HK-2 (cell line): ENCODE results near the gene ZNF354C.
"Not testable (repeated sequence)": the region's sequence is repeated elsewhere in the genome, so short reads cannot be mapped to it uniquely, and the experiment has no call there.

Source experiments
- DNase-seq: peaks from one replicate; pipeline ENCODE4 v3.0.0-alpha.2; 2018; ENCODE audit not compliant: unreplicated experiment

Gene ZNF354C

DNA sequence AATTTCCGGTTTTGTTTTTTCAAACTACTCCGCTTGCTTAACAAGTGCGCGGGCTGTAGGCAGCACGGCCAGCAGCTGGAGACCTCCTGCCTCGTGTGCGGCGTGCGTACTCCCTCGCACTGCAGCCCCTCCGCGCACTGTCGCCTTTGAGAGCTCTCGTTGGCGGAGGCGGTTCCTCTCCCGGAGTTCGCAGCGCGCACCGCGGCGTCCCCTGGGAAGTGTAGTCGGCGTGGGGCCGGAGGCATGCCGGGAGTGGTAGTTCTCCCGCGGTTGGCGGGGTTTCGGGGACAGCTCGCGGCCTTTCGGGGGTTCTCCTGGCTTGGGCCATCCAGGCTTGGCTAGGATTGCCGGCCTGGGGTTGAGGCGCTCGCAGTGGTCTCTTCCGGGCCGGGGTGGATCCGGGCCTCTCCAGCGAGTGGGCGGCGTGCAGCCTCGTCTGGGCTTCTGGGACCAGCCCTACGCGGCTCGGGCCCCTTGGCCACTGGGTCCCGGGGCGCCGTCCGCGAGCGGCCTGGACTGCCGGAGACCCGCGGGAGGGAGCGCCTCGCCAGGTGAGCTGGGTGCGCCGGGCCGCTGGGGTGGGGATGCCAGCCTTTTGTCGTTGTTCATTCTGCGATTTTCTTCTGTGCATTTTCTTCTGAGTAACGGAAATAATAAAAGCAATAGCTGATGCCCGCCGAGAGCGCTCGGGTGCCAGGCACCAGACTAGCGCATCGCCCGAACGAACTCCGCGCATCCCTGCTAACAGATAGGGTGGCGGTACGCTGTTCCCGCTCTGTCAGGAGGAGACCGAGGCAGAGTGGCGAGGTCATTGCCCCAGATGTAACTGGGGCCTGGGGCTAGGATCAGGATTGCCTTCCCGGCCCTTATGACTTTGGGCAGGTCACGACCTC, at the start of gene ZNF354C:
Gene ZNF354C, plus strand, starts transcription at position 258 of the 893 bp plus-strand sequence. CDS start 1,696 bp downstream, outside the sequence.
- peak; percentile 78 for DNase-seq

DNA sequence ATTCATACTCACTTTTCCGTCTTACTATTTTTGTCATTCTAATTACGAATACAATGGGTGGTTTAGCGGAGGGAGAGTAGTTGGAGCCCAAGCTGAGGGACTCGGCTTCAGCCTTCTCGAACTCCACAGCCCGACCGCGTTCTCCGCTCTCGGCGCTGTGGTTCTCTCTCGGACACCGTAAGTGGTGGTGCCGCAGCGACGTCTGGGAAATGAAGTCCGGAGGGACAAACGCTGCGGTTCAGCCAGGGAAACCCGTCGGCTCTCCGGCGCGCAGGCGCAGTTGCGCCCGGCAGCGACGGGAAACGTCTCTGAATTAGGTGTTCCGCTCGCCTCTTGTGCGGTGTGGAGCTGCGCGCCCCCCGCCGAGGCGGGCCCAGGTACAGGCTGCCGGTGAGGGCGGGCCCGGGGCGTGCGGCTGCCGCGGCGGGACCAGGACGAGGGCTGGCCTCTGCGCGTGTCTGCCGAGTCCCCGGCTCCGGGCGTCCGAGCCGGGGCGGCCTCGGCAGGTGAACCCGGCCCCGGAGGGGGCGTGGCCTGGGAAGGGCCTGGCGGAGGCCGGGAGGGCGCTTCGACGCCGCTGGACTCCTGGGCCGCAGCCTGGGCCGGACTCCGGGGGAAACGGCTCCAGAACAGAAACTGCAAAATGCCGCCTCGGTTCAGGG, 36.5 kb upstream of the ZNF354C start, which contains the start of gene ZNF879:
Gene ZNF879, plus strand, starts transcription at position 277 of the 662 bp plus-strand sequence. CDS start 1,201 bp downstream, outside the sequence.
- DNase-seq, result peak; percentile 87

DNA sequence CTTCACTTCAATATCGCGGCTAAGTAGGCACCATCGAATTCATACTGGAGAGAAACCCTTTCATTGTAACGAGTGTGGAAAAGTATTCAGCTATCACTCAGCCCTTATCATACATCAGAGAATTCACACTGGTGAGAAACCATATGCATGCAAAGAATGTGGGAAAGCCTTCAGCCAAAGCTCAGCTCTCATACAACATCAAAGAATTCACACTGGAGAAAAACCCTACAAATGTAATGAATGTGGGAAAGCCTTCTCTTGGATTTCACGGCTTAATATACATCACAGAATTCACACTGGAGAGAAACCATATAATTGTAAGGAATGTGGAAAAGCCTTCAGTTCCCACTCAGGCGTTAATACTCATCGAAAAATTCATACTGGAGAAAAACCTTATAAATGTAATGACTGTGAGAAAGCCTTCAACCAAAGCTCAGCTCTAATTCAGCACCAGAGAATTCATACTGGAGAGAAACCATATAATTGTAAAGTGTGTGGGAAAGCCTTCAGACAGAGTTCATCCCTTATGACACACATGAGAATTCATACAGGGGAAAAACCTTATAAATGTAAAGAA, 27.1 kb upstream of the ZNF354C start:
- DNase-seq, result no peak

DNA sequence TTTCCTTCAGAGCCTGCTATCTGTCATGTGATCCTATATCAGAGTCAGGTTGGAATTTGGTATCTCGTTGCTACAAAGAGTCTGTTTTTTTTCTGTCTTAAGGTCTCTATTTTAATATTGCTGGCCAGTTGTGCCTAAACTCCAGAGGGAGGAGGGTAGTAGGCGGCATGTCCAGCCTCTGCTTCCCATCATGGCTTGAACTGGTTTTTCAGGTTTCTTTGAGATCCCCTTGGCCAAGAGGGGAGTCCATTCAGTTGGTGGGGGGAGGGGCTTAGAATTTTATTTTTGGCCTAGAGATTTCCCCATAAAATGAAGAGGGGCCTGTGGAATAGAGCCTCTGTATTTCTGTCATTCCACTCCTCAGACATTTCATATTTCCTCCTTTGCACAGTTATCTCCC, 15.4 kb upstream of the ZNF354C start:
- no peak for DNase-seq

DNA sequence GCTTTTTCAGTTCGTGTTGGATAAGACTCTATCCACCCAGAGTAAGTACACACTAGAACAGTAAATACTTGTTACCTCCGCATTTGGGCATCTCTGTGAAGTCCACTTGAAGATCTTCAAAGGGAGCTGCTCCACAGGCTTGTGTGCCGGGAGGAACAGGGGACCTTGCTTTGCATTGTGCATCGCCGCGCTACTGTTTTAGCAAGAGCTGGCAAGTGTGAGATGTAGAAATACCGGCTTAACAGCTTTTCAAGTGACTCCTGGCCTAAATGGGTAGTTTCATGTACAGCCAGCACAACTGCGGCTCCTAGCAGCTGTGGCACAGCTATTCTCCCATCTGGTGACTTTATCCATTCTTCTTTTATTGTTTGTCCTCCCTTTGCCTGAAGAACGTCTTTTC, 8.4 kb upstream of the ZNF354C start:
- DNase-seq, result no peak

DNA sequence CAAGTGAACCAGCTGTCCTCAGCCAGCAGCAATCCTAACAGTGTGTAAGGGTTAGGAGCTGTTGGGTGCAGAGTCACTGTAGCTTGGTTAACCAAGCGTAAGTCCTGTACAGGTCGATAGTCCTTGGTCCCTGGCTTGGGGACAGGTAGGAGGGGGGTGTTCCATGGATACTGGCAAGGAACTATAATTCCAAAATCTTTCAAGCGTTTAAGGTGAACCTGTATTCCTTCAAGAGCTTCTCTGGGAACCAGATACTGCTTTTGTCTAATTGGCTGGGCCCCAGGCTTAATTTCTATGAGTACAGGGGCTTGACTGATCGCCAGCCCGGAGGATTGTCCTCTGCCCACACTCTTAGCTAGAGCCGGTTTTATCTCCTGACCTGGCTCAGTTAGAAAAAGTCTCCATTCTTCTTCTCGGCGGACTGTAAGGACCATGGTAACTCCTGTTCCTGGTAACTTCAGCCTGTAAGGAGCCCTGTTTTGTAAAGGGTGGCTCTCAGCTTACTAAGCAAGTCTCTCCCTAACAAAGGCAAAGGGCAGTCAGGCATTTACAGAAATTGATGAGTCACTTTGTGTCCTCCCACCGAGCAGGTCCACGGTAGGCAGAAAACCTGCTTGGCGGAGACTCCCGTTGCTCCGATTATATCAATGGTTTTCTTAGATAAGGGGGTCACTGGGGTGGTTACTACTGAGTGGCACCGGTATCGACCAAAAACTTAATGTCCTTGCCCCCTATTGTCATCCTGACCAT, 6.0 kb upstream of the ZNF354C start:
- DNase-seq, result no peak

DNA sequence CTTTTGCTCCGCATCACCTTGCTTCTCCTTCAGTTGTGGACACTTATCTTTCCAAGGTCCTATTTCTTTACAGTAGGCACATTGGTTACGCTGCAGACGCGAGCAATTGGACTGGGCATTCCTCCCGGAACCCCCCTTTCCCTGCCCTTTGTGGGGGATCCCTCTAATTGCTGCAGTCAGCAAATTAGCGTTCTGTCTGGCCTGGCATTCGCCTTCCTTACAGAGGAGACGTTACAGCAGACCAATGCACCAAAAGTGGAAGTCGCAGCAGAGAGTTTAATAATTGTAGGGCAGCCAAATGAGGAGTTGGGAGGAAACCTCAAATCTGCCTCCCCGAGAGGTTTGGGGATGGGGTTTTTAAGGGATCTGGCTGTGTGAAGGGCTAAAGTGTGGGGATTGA, 5.3 kb upstream of the ZNF354C start:
- DNase-seq, result no peak

DNA sequence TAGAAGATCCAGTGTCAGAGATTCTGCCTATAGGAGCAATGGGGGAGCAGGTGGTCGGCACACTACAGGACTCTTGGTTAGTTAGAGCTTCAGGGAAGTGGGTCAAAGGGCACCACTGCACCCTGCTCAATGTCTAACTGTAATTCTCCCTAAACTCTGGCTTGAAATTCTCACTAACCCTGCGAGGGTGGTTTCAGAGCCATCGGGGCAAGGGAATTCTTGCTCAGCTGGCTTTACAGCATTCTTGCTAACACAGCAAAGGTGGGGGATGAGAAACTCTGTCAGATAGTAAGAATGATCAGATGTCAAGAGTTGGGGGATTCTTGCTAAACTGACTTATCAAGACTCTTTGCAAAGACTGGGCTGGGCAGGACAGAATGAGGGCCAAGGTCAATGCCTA, 4.7 kb upstream of the ZNF354C start:
- no peak for DNase-seq

DNA sequence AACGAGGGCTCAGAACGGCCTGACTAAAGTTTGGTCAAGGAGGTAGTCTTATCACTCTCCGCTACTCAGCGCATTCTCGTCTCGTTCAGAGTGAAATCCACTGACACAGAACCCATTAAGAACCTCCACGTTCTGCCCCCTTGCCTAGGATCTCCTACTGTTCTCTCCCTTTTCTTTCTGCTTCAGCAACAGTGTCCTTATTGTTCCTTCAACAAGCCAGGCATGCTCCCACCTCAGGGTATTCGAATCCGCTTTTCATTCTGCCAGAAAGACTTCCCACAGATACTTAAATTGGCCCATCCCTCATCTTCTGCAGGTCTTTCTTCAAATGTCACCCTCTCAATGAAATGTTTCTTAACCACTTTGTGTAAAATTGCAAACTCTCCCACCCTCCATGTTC, 4.3 kb upstream of the ZNF354C start:
- DNase-seq, result no peak

DNA sequence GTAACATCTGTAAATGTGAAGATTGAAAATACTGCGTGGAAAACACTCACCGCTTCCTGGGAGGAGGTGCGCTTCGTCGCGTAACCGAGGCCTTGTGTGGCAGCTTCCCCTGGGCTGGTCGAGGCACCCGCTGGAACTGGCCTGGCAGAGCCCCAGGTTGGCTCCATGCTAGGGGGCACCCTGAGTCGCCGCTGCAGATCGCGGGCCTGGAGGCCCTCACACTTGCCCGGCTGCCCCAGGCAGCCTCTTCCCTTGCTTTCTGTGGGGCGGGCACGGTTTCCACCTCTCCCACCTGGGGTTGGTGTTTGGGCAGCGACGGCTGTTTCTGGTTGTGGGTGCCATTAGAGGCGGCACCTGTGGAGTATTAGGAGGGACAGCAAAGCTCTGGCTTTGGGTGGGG, 852 bp downstream of the ZNF354C start:
- no peak for DNase-seq

DNA sequence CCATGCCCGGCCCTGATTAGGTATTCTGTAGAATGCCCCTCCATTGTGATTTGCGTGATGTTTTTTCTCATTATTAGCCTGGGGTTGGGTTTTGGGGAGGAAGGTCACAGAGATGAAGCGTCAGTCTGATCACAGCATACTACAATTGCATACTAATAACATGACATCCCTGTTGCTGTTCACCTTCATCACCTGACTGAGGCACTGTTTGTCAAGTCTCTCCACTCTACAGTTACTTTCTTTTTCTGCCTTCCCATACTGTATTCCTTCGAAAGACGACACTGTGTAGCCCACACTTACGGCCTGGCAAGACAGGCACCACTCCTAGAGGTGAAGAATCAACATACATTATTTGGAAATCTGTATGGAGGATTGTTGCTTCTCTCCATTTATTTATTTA, 5.5 kb downstream of the ZNF354C start:
- DNase-seq, result no peak

DNA sequence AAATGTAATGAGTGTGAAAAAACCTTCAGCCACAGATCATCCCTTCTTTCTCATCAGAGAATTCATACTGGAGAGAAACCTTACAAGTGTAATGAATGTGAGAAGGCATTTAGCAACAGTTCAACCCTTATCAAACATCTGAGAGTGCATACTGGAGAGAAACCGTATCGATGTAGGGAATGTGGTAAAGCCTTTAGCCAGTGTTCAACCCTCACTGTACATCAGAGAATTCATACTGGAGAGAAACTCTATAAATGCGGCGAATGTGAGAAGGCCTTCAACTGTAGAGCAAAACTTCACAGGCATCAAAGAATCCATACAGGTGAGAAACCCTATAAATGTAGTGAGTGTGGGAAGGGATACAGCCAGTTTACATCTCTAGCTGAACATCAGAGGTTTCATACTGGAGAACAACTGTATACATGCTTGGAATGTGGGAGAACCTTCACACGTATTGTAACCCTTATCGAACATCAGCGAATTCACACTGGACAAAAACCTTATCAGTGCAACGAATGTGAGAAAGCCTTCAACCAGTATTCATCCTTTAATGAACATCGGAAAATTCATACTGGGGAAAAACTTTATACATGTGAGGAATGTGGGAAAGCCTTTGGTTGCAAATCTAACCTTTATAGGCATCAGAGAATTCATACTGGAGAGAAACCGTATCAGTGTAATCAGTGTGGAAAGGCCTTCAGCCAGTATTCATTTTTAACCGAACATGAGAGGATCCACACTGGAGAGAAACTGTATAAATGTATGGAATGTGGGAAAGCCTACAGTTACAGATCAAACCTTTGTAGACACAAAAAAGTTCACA, 19.2 kb downstream of the ZNF354C start:
- no peak for DNase-seq

DNA sequence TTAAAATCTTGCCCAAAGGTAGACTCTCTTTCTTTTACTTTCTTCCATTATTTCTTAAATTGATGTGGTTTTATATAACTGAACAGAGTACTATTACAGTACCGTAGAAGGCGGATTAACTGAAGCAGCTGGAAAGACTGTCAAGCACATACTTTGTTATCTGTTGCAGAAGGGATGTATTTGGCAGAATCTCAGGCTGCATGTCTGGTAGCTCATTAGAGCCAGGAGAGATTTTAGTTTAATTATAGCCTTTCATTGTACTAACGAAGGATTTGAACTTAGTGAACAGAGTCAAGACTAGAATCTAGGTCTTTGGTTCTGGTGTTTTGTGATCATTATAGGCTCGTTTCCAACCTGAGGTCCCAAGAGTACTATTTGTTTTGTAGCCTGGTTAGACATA, 20.6 kb downstream of the ZNF354C start:
- DNase-seq, result no peak

DNA sequence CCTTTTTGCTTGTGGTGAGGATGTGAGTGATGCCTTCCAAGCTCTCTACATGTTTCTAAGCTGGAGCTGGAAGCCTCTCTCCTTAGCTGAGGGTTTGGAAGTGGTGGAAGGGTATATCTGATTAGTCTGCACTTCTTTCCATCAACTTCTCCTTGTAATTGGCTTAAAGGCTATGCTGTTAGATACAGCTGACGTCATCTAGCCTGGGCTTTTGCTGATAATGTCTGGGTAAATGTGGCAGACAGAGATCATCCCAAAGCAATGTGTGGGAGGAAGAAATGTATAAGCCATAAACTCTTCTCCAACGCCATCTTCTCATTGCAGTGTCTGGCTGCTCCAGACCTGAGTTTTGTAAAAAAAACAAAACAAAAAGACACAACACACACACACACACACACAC, 29.3 kb downstream of the ZNF354C start:
- DNase-seq, result no peak

DNA sequence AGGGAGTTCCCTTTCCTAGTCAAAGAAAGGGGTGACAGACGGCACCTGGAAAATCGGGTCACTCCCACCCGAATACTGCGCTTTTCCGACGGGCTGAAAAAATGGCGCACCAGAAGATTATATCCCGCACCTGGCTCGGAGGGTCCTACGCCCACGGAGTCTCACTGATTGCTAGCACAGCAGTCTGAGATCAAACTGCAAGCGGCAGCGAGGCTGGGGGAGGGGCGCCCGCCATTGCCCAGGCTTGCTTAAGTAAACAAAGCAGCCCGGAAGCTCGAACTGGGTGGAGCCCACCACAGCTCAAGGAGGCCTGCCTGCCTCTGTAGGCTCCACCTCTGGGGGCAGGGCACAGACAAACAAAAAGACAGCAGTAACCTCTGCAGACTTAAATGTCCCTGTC, 41.1 kb downstream of the ZNF354C start:
- not testable (repeated sequence) for DNase-seq

DNA sequence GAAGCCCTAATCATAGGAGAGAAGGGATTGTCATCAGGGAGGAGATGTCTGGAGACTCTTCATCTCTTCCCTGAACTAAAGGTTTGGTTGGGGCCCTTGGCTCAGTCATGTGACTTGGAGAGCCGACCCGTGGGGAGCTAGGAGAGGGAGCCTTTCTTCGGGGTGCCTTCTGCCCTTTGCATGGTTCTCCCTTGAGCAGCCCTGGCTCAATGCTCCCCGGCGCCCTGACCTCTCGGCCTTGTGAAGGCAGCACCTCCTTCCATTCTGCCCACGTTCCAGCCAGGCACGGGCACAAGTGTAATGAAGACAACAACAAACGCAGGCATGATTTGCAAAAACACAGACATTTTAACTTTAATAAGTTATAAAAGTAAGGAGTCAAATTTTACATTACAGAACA, 50.4 kb downstream of the ZNF354C start:
- no peak for DNase-seq

DNA sequence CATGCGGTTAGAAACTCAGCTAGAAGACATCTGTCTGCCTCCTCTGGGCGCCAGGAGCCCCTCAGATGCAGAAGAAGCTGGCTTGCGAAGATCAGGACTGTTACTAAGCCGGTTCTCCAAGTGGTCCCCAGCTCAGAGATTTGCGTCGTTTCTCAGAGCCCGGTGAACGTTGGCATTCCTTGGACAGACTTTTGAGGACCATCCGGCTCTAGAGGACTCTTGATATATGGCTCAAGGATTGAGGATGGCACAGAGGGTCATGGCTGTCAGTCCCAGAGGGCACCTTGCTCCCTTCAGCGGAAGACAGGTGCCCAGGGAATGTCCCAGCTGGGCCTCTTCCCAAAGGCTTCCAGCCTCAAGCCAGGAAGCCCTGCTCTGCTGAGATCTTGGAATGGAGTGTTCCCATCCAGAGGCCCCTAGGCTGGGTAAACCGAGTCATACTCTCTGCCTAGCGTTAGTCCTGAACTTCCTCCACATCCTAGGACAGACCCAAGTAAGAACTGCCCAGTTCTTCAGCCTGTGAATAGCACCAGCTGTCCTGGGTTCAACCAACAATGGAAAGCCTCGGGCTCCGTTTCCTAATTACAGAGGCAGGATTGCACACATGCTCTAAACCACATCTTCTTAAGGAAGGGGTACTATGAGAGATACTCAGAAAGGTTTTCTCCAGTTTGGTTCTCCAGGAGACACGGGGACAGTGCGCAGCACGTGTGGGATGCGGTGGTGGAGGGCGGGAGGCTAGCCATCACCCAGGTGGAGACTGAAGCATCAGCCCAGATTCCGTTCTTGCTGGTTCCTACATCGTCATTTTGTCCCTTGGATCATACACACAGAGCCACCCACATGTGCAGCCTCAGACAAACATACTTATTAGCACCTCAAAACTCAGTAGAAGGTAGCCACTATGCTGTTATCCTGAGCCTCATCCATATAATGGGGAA, 51.4 kb downstream of the ZNF354C start:
- DNase-seq, result no peak

DNA sequence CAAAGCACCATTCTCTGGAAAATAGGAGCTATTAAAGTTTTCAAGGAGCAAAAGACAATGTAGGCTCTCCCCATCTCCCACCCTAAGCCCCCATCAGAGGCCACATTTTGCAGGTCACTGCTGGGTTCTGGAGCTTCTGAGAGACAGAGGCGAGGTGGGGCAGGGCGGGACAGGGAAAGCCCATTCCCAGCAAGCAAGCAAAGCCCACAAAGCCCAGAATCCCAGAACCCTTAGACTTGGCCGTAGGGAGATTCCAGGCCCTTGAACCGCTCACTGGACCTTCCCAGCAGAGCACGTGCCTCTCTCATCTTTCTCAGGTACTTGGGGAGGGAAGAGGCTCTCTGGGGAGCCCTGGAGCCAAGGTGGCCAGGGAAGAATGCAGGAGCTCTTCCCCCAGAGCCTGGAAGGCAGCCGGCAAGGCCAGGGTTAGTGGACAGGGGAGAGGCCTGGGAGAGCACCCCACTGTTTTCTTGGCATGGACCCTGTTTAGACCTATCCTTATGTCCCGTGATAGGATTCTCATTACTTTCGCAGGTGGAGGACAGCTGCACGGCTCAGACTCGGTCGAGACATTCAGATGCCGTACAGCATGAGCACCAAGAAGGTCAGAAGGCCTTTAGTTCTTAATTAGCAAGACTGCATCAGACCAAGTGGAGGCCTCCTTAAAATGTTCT, 52.4 kb downstream of the ZNF354C start:
- no peak for DNase-seq

DNA sequence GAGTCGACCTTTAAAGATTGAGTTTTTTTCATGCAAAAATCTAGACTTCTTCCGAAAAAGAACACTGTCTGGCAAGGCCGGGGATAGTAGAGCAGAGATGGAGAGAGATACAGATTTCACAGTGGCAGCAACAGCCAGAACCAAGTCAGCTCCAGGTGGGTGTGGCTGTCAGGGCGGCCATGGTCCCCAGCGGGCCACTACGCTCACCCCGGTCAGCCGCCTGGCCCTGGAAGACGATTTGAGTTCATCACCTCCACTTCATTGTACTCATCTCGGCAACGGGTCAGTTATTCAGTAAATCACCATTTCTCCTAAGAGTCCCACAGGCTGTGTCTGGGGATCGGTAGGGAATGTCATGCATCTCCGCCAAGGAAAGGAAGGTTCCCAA, 53.0 kb downstream of the ZNF354C start:
- DNase-seq, result no peak
